ENCODE measurements around the gene SLC8A1.

Gene SLC8A1

DNA sequence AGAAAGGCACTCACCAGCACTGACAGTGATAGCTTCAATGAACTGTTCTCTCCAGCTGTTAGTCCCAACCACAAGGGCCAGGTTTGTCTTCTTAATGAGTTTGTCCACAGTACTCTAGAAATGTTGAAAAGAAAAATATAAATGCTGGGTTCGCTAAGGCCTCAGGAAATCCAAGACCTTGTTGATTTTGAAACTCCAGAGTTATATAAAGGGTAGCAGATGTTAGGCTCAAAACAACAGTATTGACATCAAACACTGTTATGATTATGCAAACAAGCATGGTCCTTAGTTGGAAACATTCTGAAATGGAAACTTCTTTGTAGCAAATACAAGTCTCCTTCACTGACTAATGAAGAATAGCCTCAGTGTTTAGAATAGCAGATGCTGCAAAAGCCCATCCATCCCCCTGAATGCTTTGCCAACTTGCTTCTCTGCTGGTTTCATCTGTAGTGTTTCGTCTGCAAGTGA lies 291.1 kb downstream of the SLC8A1 start:
- Histone ChIP-seq H3K36me3 (ENCODE audit: control insufficient read depth, insufficient read depth, low read length) (no peaks in the 10 kb centered on the region), H3K4me3 (replicated peaks; ENCODE audit: low read depth, low read length) (no peak overlapping the region), H3K27me3 (replicated peaks; ENCODE audit: control insufficient read depth, insufficient read depth, low read length) (no peaks in the 10 kb centered on the region; the same call in 1 of the 2 replicates)
- TF ChIP-seq, protein P1, sequence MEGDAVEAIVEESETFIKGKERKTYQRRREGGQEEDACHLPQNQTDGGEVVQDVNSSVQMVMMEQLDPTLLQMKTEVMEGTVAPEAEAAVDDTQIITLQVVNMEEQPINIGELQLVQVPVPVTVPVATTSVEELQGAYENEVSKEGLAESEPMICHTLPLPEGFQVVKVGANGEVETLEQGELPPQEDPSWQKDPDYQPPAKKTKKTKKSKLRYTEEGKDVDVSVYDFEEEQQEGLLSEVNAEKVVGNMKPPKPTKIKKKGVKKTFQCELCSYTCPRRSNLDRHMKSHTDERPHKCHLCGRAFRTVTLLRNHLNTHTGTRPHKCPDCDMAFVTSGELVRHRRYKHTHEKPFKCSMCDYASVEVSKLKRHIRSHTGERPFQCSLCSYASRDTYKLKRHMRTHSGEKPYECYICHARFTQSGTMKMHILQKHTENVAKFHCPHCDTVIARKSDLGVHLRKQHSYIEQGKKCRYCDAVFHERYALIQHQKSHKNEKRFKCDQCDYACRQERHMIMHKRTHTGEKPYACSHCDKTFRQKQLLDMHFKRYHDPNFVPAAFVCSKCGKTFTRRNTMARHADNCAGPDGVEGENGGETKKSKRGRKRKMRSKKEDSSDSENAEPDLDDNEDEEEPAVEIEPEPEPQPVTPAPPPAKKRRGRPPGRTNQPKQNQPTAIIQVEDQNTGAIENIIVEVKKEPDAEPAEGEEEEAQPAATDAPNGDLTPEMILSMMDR (IDR thresholded peaks at IDR 0.05; ENCODE audit: insufficient read depth, low read length, poor library complexity, severe bottlenecking): no peak
- no peak for DNase-seq (ENCODE audit: extremely low read depth, insufficient read length)

DNA sequence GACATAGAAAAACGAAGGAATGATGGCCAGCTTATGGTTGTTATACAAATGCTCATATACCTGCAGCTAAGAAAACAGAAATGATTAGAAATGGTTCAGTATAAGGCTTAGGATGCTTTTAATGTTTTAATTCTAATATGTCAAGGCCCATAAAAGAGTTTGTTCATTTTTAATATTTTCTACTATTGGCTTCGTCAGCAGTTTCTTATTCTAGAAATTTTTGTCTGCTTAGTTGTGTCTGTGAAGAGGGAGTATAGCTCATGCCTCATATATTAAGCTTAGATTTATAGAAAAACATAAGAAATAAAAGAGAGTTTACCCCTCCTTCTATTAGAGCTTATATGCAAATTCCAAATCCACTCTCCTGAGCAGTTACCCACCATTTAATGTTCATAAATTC lies 292.6 kb downstream of the SLC8A1 start:
- no peak overlapping the region for H3K4me3 ChIP-seq (replicated peaks; ENCODE audit: low read depth, low read length)
- TF ChIP-seq, protein P1 (IDR thresholded peaks at IDR 0.05; ENCODE audit: insufficient read depth, low read length, poor library complexity, severe bottlenecking): no peak
- no peak for DNase-seq (ENCODE audit: extremely low read depth, insufficient read length)
- no peaks in the 10 kb centered on the region; the same call in 1 of the 2 replicates for H3K27me3 ChIP-seq (replicated peaks; ENCODE audit: control insufficient read depth, insufficient read depth, low read length)
- H3K36me3 ChIP-seq (ENCODE audit: control insufficient read depth, insufficient read depth, low read length): no peaks in the 10 kb centered on the region

DNA sequence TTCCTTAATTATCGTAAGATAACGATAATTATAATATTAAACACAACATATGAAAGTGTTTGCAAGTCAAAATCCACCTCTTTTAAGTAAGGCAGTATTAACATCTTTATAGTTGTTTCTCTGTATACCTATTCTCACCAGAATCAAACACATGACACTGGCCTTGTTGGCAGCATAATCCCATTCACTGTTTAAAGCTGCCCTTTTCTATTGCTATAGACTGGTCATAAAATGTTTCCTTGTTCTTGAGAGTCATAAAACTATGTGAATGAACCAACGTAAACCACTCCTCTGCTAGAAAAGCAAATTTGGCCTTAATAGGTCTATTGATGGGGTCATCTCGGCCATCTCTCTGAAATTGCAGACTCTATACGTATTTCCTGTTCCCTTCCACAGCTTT lies 293.1 kb downstream of the SLC8A1 start:
- DNase-seq (ENCODE audit: extremely low read depth, insufficient read length): no peak
- no peaks in the 10 kb centered on the region for H3K36me3 ChIP-seq (ENCODE audit: control insufficient read depth, insufficient read depth, low read length)
- H3K27me3 ChIP-seq (replicated peaks; ENCODE audit: control insufficient read depth, insufficient read depth, low read length): no peaks in the 10 kb centered on the region; the same call in 1 of the 2 replicates
- TF ChIP-seq, protein P1 (IDR thresholded peaks at IDR 0.05; ENCODE audit: insufficient read depth, low read length, poor library complexity, severe bottlenecking): no peak
- no peak overlapping the region for H3K4me3 ChIP-seq (replicated peaks; ENCODE audit: low read depth, low read length)

DNA sequence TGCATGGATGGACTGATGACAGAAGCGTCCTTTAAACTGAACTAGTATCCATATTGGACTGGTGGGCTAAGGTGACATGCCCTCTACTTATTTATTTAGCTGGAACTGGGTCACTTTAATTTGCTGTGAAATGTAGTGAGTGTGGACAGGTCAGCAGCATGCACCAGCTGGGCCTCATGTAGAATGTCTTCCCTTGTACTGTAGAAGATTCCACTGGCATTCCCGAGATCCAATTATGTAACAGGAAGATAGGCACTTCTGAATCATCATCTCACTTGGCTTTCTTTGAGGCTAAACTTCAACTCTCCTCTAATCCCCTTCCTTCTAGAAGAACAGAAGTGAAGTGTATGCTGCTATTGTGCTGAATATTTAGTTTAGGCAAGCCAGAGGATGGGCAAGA lies 296.2 kb downstream of the SLC8A1 start:
- no peak for DNase-seq (ENCODE audit: extremely low read depth, insufficient read length)
- no peaks in the 10 kb centered on the region; the same call in 1 of the 2 replicates for H3K27me3 ChIP-seq (replicated peaks; ENCODE audit: control insufficient read depth, insufficient read depth, low read length)
- no peaks in the 10 kb centered on the region for H3K36me3 ChIP-seq (ENCODE audit: control insufficient read depth, insufficient read depth, low read length)
- H3K4me3 ChIP-seq (replicated peaks; ENCODE audit: low read depth, low read length): no peak overlapping the region
- TF ChIP-seq, protein P1 (IDR thresholded peaks at IDR 0.05; ENCODE audit: insufficient read depth, low read length, poor library complexity, severe bottlenecking): no peak

DNA sequence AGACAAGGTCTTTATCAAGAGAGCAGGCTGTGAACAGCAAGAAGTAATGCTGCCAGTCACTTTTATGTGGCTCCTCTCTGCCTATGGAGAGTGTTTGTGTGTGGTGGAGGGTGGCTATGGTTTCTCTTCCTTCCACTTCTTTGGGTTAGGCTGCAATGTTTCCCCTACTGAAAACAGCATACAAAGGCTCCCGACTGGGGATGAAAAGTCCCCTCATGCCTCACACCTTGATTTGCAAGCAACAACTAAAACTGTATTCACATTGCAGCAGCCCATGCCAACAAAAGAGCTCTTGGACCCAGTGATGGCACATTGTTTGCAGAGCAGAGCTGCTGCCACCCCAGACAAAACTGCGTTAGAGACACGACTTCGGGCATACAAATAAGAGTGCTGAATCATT lies 301.6 kb downstream of the SLC8A1 start:
- no peak for DNase-seq (ENCODE audit: extremely low read depth, insufficient read length)
- TF ChIP-seq, protein P1 (IDR thresholded peaks at IDR 0.05; ENCODE audit: insufficient read depth, low read length, poor library complexity, severe bottlenecking): no peak
- no peak overlapping the region for H3K4me3 ChIP-seq (replicated peaks; ENCODE audit: low read depth, low read length)

DNA sequence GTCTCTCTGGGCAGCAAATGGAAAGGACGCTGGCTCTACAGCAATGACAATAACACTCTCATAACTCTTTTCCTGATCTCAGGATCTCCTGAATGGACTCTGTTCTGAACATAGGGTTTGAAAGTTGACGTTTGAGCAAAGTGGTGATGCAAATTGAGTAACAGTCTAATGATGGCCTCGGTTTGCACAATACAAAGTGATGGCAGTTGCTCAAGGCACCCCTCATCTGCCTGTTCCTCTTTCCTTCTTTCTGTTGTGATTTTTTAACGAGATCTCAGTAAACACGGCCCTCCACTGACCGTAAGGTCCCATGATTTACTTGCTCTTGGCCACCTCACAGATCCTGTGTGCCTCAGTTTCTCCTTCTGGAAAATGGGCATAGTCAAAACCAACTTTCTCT lies 303.6 kb downstream of the SLC8A1 start:
- TF ChIP-seq, protein P1 (IDR thresholded peaks at IDR 0.05; ENCODE audit: insufficient read depth, low read length, poor library complexity, severe bottlenecking): no peak
- H3K36me3 ChIP-seq (ENCODE audit: control insufficient read depth, insufficient read depth, low read length): no peaks in the 10 kb centered on the region
- H3K4me3 ChIP-seq (replicated peaks; ENCODE audit: low read depth, low read length): no peak overlapping the region
- no peaks in the 10 kb centered on the region; the same call in 1 of the 2 replicates for H3K27me3 ChIP-seq (replicated peaks; ENCODE audit: control insufficient read depth, insufficient read depth, low read length)
- no peak for DNase-seq (ENCODE audit: extremely low read depth, insufficient read length)

More for the DNA sequence above, 301.6 kb downstream of the SLC8A1 start:
- Histone ChIP-seq H3K27me3 (replicated peaks; ENCODE audit: control insufficient read depth, insufficient read depth, low read length) (no peaks in the 10 kb centered on the region; the same call in 1 of the 2 replicates), H3K36me3 (ENCODE audit: control insufficient read depth, insufficient read depth, low read length) (no peaks in the 10 kb centered on the region)
